ENCODE data around the gene EVPL.
"Not testable (repeated sequence)": the region's sequence is repeated elsewhere in the genome, so short reads cannot be mapped to it uniquely, and the experiment has no call there.

The EVPL gene

GRCh38 chr17:76058264-76058663 lies 31.2 kb upstream of the EVPL start:
- 92% methylated on average over 6 of the region's 6 CpGs for WGBS, 2 experiments
- H3K27me3 ChIP-seq (ENCODE audit: control insufficient read depth, insufficient read depth, low read length, poor library complexity, severe bottlenecking); H3K4me1 ChIP-seq (ENCODE audit: control insufficient read depth, insufficient read depth, low read length); H3K9me3 ChIP-seq (ENCODE audit: control insufficient read depth, low read length); H3K4me3 ChIP-seq (ENCODE audit: insufficient read depth, low read depth, low read length); H3K27ac ChIP-seq (ENCODE audit: insufficient read depth, low read depth, low read length, poor library complexity, severe bottlenecking): not testable (repeated sequence)
- peaks cover 48% of the 10 kb centered on the region for H3K36me3 ChIP-seq (ENCODE audit: control insufficient read depth, insufficient read depth, low read length)

- no peaks in the 10 kb centered on the region for H3K27me3 ChIP-seq (ENCODE audit: control insufficient read depth, insufficient read depth, low read length, poor library complexity, severe bottlenecking)
- no peak overlapping the region for H3K27ac ChIP-seq (ENCODE audit: insufficient read depth, low read depth, low read length, poor library complexity, severe bottlenecking)
- H3K9me3 ChIP-seq (ENCODE audit: control insufficient read depth, low read length) = no peaks in the 10 kb centered on the region
- no peaks in the 10 kb centered on the region for H3K4me1 ChIP-seq (ENCODE audit: control insufficient read depth, insufficient read depth, low read length)
- no peak overlapping the region for H3K4me3 ChIP-seq (ENCODE audit: insufficient read depth, low read depth, low read length)
- WGBS, 2 experiments = 92 to 96% methylated on average over 3 of the region's 3 CpGs
- peaks cover 44% of the 10 kb centered on the region for H3K36me3 ChIP-seq (ENCODE audit: control insufficient read depth, insufficient read depth, low read length)
Observed at GRCh38 chr17:76056882-76057281, 29.8 kb upstream of the EVPL start.

DNA sequence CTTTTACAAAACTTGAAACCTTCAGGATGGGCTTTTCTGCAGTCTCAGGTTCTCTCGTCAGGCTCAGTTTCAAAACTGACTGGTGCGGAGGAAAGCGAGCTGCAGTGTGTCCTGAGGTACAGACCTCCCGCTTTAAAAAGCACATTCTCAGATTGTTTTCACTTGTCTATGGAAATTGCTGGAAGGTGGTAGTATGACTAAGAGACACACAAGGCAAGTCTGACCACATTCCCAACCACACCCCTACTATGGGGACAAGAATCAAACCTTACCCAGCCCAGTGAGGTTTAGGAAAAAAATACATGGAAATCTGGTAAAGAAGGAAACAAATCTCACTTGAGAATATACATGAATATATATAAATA lies 27.0 kb upstream of the EVPL start:
- Histone ChIP-seq H3K36me3 (ENCODE audit: control insufficient read depth, insufficient read depth, low read length) (peaks cover 42% of the 10 kb centered on the region), H3K27ac (ENCODE audit: insufficient read depth, low read depth, low read length, poor library complexity, severe bottlenecking) (no peak overlapping the region), H3K4me3 (ENCODE audit: insufficient read depth, low read depth, low read length) (no peak overlapping the region), H3K4me1 (ENCODE audit: control insufficient read depth, insufficient read depth, low read length) (no peaks in the 10 kb centered on the region), H3K27me3 (ENCODE audit: control insufficient read depth, insufficient read depth, low read length, poor library complexity, severe bottlenecking) (no peaks in the 10 kb centered on the region), H3K9me3 (ENCODE audit: control insufficient read depth, low read length) (no peaks in the 10 kb centered on the region)
- 96 to 99% methylated on average over 4 of the region's 4 CpGs for WGBS, 2 experiments

DNA sequence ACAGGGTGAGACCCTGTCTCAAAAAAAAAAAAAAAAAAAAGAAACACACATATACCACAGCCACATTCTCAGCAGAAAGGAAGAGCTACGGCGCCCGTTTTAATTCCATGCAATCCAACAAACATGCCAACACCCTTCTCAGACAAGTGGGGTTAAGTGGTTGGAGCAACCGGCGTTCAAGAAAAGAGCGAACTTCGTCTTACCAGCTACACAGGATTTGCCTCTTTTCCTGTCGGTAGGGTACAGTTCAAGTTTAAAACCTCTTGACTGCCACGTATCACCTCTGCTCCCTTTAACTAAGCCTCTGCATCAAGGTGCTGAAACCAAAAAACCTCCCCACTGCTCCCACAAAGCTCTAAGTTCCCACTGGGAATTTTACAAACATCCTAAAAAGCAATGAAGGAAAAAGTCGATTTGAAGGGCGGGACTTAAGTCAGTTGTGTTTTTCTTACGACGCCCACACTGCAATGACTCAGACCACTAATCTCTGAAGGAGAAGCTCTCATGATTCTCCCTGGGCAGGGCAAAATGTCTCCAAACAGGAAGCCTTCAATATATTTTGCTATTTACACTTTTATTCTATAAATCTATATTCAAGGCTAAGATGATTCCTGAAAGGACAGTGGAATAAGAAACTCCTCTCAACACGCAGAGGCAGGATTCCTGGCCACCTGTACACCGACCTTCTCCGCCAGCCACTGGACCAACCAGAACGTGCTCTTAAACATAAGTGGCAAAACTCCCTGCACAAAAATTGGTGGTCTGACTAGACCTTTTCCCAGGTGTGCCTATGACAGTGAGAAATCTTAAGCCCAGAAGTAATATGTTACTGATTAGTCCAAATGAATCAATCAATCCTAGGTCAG lies 26.4 kb upstream of the EVPL start:
- H3K9me3 ChIP-seq (ENCODE audit: control insufficient read depth, low read length) = no peaks in the 10 kb centered on the region
- H3K27me3 ChIP-seq (ENCODE audit: control insufficient read depth, insufficient read depth, low read length, poor library complexity, severe bottlenecking) = no peaks in the 10 kb centered on the region
- H3K36me3 ChIP-seq (ENCODE audit: control insufficient read depth, insufficient read depth, low read length) = peaks cover 43% of the 10 kb centered on the region
- WGBS, 2 experiments = 95 to 96% methylated on average over 17 of the region's 17 CpGs
- no peak overlapping the region for H3K27ac ChIP-seq (ENCODE audit: insufficient read depth, low read depth, low read length, poor library complexity, severe bottlenecking)
- H3K4me3 ChIP-seq (ENCODE audit: insufficient read depth, low read depth, low read length) = no peak overlapping the region
- no peaks in the 10 kb centered on the region for H3K4me1 ChIP-seq (ENCODE audit: control insufficient read depth, insufficient read depth, low read length)

- peaks cover 41% of the 10 kb centered on the region for H3K36me3 ChIP-seq (ENCODE audit: control insufficient read depth, insufficient read depth, low read length)
- WGBS, 2 experiments = 87 to 98% methylated on average over 6 of the region's 6 CpGs
Observed at GRCh38 chr17:76051561-76051960, 24.5 kb upstream of the EVPL start.

DNA sequence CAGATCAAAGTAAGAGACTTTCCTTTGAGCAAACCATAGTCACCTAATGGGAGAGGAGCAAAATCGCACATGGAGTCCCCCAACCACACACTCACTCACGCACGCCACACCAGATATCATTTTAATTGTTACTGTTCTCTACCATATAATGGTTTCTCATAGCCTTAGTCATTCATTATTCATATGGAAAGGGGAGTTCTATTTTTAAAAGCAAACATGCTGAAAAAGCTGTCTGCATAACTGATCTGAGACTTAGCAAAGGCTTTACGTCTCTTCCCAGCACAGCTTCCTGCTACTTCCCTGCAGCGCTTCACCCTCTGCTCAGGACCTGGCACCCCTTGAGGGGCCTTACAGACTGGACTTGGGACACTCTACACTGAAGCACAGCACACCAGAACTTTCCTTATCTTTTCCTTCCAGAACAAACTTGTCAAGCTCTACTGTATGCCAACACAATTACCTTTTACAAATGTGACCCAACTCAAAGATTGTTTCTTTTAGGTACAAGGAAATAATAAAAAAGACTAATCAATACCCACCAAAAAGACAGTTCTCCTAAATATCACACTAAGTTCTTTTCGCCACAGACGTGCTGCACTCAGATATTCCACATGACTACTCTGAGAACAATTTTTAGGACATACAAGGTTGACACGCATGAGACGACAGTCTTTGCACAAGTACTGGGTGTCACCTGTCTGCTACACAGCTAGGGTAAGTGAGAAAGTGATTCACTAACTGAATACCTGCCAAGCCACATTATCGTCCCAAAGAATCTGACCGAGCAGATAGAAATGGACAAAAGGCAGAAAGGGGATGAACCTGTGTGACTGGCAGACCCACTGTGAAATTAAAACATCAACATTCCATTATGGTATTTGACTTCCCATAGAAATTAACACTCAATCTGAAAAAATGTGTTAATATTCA lies 23.7 kb upstream of the EVPL start:
- Histone ChIP-seq H3K4me3 (ENCODE audit: insufficient read depth, low read depth, low read length) (no peak overlapping the region), H3K36me3 (ENCODE audit: control insufficient read depth, insufficient read depth, low read length) (peaks cover 38% of the 10 kb centered on the region), H3K9me3 (ENCODE audit: control insufficient read depth, low read length) (no peaks in the 10 kb centered on the region), H3K4me1 (ENCODE audit: control insufficient read depth, insufficient read depth, low read length) (no peaks in the 10 kb centered on the region), H3K27ac (ENCODE audit: insufficient read depth, low read depth, low read length, poor library complexity, severe bottlenecking) (no peak overlapping the region), H3K27me3 (ENCODE audit: control insufficient read depth, insufficient read depth, low read length, poor library complexity, severe bottlenecking) (no peaks in the 10 kb centered on the region)
- WGBS, 2 experiments = 95 to 97% methylated on average over 11 of the region's 11 CpGs

More at GRCh38 chr17:76051561-76051960, 24.5 kb upstream of the EVPL start:
- H3K27me3 ChIP-seq (ENCODE audit: control insufficient read depth, insufficient read depth, low read length, poor library complexity, severe bottlenecking) = no peaks in the 10 kb centered on the region
- H3K4me1 ChIP-seq (ENCODE audit: control insufficient read depth, insufficient read depth, low read length) = no peaks in the 10 kb centered on the region
- H3K4me3 ChIP-seq (ENCODE audit: insufficient read depth, low read depth, low read length) = no peak overlapping the region
- H3K9me3 ChIP-seq (ENCODE audit: control insufficient read depth, low read length) = no peaks in the 10 kb centered on the region
- H3K27ac ChIP-seq (ENCODE audit: insufficient read depth, low read depth, low read length, poor library complexity, severe bottlenecking) = no peak overlapping the region

- Histone ChIP-seq H3K36me3 (ENCODE audit: control insufficient read depth, insufficient read depth, low read length) (peaks cover 45% of the 10 kb centered on the region), H3K9me3 (ENCODE audit: control insufficient read depth, low read length) (no peaks in the 10 kb centered on the region), H3K4me3 (ENCODE audit: insufficient read depth, low read depth, low read length) (no peak overlapping the region), H3K4me1 (ENCODE audit: control insufficient read depth, insufficient read depth, low read length) (no peaks in the 10 kb centered on the region), H3K27ac (ENCODE audit: insufficient read depth, low read depth, low read length, poor library complexity, severe bottlenecking) (no peak overlapping the region), H3K27me3 (ENCODE audit: control insufficient read depth, insufficient read depth, low read length, poor library complexity, severe bottlenecking) (no peaks in the 10 kb centered on the region)
- 93 to 95% methylated on average over 15 of the region's 15 CpGs for WGBS, 2 experiments
Observed at GRCh38 chr17:76049836-76050537, 22.9 kb upstream of the EVPL start.

GRCh38 chr17:76049239-76049638 lies 22.1 kb upstream of the EVPL start:
- H3K9me3 ChIP-seq (ENCODE audit: control insufficient read depth, low read length) = no peaks in the 10 kb centered on the region
- 92 to 98% methylated on average over 3 of the region's 3 CpGs for WGBS, 2 experiments
- no peak overlapping the region for H3K27ac ChIP-seq (ENCODE audit: insufficient read depth, low read depth, low read length, poor library complexity, severe bottlenecking)
- H3K4me1 ChIP-seq (ENCODE audit: control insufficient read depth, insufficient read depth, low read length) = no peaks in the 10 kb centered on the region
- H3K36me3 ChIP-seq (ENCODE audit: control insufficient read depth, insufficient read depth, low read length) = peaks cover 46% of the 10 kb centered on the region
- H3K27me3 ChIP-seq (ENCODE audit: control insufficient read depth, insufficient read depth, low read length, poor library complexity, severe bottlenecking) = no peaks in the 10 kb centered on the region
- no peak overlapping the region for H3K4me3 ChIP-seq (ENCODE audit: insufficient read depth, low read depth, low read length)

GRCh38 chr17:76048711-76049110 lies 21.6 kb upstream of the EVPL start:
- 92 to 97% methylated on average over 9 of the region's 9 CpGs for WGBS, 2 experiments
- Histone ChIP-seq H3K4me1 (ENCODE audit: control insufficient read depth, insufficient read depth, low read length) (no peaks in the 10 kb centered on the region), H3K36me3 (ENCODE audit: control insufficient read depth, insufficient read depth, low read length) (peaks cover 48% of the 10 kb centered on the region), H3K4me3 (ENCODE audit: insufficient read depth, low read depth, low read length) (no peak overlapping the region), H3K27me3 (ENCODE audit: control insufficient read depth, insufficient read depth, low read length, poor library complexity, severe bottlenecking) (no peaks in the 10 kb centered on the region), H3K9me3 (ENCODE audit: control insufficient read depth, low read length) (no peaks in the 10 kb centered on the region), H3K27ac (ENCODE audit: insufficient read depth, low read depth, low read length, poor library complexity, severe bottlenecking) (no peak overlapping the region)

Data from ectodermal cell (in vitro differentiated cells).